CMK (cell line): ENCODE data around the gene REV3L.
"Not testable (repeated sequence)": the region's sequence is repeated elsewhere in the genome, so short reads cannot be mapped to it uniquely, and the experiment has no call there.

Experiments
- DNase-seq: peaks from one replicate; pipeline ENCODE4 v3.0.0-alpha.2; 2010; ENCODE audit warnings: low read depth

Gene REV3L

DNA sequence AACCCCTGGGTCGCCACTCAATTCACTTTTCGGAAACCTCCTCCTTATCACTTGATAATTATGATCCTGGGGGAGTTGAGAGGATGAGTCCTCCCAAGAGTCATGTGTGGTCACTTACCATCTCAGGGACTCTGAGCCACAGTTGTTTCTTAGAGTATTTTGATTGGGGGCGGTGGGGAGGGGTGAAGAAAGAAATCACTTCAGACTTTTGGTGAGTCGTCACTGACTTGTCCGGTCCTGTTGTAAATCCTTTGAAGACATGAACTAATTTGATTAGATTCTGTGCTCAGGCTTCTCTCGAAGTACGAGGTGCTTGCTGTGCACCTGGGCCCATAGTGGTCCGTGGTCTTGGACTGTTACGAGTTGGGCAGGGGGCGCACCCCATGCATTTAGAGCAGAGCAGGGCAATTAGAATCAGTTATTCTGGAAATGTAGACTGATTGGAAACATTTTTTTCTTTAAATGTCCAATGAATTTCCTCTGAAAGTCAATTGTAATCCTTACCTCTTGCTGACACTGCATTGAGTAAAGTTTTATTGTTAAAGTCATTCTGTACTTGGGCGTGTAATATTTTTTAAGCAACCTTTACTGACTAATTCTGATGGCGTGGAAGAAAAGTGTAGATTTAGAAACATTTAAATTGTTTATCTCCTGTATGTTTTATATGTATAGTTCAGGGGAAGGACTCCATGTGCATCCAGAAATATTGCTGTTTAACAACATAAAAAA lies 222.3 kb downstream of the REV3L start:
- DNase-seq: no peak

DNA sequence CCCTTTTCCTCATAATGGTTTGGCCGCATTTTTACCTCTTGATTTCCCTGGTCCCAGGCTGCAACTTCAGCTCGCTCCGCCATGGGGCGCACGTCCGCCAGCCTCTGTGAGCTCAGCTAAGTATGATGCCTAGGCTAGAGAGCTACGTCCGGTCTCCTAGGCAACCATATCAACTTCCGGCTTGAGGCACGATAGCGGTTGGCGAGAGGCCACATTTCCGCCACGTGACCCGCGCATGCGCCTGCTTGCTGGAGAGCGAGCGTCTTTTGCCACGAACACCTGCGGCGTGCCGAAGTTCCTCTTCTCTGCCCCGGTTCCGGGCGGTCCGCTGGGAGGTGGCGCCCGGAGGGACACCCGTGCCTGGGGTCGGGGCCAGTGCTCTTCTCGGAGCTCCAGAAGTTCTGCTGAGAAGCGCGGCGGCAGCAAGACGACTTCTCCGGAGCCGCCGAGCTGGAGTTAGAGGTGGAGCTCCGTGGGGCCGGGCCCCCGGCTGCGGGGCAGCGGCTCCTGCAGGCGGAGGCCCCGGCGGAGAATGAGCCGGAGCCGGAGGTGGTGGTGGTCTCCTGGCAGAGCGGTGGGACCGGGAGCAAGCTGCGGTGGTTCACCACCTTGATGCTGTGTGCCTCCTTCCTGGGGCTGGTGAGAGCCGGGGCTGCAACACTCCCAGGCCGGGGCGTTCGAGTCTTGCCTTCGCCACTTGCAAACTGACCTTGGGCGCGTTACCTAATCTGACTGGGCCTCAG lies 223.8 kb downstream of the REV3L start:
- DNase-seq: peak; percentile 100

DNA sequence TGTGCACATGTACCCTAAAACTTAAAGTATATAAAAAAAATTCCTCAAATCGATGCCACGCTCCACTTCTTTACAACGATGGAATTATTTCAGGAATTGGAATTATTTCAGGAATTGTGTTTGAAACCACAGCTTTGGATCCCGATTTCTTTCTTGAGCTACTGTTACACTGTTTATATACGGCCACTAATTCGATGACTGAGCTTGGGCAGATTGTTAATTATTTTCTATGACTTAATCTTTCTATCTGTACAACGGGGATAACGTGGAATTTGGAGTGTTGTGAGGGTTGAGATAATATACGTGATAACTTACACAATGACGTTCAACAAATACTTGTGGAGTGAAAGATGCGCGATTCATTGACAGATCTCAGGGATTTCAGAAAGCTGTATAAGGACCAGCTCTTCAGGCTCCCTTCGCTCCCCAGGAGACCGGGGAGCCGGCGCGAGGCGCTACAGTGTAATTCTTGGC lies 224.4 kb downstream of the REV3L start:
- DNase-seq: no peak

DNA sequence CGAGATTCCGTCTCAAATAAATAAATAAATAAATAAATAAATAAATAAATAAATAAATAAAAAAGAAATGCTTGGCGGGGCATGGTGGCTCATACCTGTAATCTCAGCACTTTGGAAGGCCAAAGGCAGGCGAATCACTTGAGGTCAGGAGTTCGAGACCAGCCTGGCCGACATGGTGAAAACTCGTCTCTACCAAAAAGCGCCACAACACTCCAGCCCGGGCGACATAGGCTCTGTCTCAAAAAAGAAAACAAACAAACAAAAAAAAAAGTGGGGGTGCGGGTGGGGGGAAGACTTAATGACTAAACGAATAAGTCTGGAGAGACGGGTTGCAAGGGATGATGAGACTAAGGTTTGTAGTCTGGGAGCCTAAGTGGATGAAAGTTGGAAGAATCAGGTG lies 225.0 kb downstream of the REV3L start:
- DNase-seq: no peak

DNA sequence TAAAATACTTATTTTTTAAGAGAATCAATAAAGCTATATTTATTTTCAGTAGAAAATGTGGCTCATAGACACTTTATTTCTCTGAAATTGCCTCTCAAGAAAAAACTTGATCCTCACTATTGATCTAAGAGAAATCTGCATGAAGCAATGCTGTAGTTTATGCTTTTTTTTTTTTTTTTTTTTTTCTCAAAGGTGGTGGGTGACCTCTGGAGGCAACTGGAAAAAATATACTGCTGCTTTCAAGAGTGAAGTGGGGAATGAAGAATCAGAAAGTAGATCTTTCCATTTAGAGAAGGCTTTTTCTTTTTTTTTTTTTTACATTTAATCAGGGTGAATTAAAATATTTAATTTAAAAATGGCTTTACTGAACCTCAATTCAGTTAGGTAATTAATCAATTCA lies 226.4 kb downstream of the REV3L start:
- no peak for DNase-seq

DNA sequence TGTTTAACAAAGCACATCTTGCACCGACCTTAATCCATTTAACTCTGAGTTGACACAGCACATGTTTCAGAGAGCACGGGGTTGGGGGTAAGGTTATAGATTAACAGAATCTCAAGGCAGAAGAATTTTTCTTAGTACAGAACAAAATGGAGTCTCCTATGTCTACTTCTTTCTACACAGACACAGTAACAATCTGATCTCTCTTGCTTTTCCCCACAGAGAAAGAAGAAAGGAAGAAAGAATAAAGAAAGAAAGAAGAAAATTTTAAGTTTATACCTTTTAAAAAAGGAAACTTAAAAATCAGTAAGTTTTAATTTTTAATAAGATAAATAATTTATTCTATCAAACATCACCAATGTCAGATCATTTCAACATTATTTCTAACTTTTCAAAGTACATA lies 227.2 kb downstream of the REV3L start:
- DNase-seq: not testable (repeated sequence)

DNA sequence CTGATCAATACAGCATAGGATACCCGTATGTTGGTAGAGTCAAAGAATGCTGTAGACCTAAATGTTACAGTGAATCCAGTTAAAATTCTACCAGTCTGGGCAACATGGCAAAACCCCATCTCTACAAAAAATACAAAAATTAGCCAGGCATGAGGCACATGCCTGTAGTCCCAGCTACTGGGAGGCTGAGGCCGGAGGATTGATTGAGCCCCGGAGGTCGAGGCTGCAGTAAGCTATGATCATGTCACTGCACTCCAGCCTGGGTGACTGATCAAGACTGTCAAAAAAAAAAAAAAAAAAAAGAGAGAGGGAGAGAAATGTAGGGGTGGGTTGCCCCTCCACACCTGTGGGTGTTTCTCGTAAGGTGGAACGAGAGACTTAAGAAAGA lies 228.2 kb downstream of the REV3L start:
- DNase-seq: no peak

GRCh38 chr6:111254004-111254778 lies 228.8 kb downstream of the REV3L start:
- no peak for DNase-seq

DNA sequence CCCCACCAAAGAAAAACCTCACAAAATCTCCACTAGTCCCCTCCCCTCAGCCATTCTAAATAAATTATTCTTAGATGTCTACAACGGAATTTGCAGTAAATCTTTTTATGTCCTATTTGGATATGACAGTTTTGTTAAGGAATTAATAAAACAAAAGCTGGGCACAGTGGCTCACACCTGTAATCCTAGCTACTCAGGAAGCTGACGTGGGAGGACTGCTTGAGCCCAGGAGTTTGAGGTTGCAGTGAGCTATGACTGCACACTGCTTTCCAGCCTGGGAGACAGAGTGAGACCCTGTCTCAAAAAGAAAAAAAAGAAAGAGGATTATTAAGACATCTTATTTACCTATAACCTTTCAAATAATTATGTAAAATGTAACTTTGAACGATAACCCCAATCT lies 230.3 kb downstream of the REV3L start:
- no peak for DNase-seq

DNA sequence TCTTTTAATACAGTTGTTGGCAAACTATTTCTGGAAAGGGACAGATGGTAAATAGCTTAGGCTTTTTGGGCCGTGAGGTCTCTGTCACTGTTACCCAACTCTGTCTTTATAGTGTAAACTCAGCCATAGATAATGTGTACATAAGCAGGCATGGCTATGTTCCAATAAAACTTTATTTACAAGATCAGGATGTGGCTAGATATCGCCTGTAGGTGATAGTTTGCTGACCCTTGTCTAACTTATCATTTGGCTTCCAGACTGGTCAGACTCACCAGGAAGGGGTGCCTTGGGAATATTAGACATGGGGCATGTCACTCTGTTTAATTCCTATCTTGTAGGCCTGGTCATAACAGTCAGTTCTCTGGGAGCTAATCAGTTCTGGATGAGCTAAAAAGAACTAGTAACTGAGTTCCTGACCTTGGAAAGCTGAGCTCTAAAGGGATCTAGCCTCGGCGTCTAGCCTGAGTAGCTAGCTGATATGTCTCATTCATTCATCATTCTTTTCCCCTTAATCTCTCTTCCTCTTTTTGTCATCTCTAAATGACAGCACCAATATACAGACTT lies 232.1 kb downstream of the REV3L start:
- DNase-seq: peak; percentile 24
